Loucy (cell line): ENCODE data around the gene EFNA5.

Experiments used
- H2AFZ ChIP-seq: fragments of 200-600 bp; sonication (generic); 2 replicates; pipeline ENCODE4 v1.6.0; 2016; ENCODE audit warnings: antibody characterized with exemption, mild to moderate bottlenecking, low read length, moderate library complexity
- H3F3A ChIP-seq: fragments of 200-600 bp; 2 replicates; pipeline ENCODE4 v1.6.0; 2016; ENCODE audit warnings: antibody characterized with exemption, low read depth, mild to moderate bottlenecking
- H3K27me3 ChIP-seq: fragments of 200-600 bp; sonication (generic); 2 replicates; pipeline ENCODE4 v1.6.1; 2014; ENCODE audit warnings: low read length, mild to moderate bottlenecking; ENCODE audit not compliant: insufficient read depth, poor library complexity, severe bottlenecking
- H3K36me3 ChIP-seq: fragments of 200-600 bp; sonication (generic); 2 replicates; pipeline ENCODE4 v1.6.1; 2016; ENCODE audit warnings: low read length; ENCODE audit not compliant: insufficient read depth
- H3K4me1 ChIP-seq: fragments of 200-600 bp; sonication (generic); 2 replicates; pipeline ENCODE4 v1.5.1; 2014; ENCODE audit warnings: low read length, mild to moderate bottlenecking; ENCODE audit not compliant: insufficient read depth, poor library complexity, severe bottlenecking
- H3K4me2 ChIP-seq: fragments of 200-600 bp; sonication (generic); 2 replicates; pipeline ENCODE4 v1.6.0; 2014; ENCODE audit warnings: antibody characterized with exemption, low read length, low read depth, mild to moderate bottlenecking; ENCODE audit not compliant: poor library complexity, severe bottlenecking
- H3K4me3 ChIP-seq: fragments of 200-600 bp; sonication (generic); 2 replicates; pipeline ENCODE4 v1.5.1; 2014; ENCODE audit warnings: low read length, mild to moderate bottlenecking, mixed read lengths; ENCODE audit not compliant: poor library complexity, severe bottlenecking
- H3K79me2 ChIP-seq: fragments of 200-600 bp; sonication (generic); 2 replicates; pipeline ENCODE4 v1.6.1; 2014; ENCODE audit warnings: low read length; ENCODE audit not compliant: insufficient read depth
- H3K9ac ChIP-seq: fragments of 200-600 bp; sonication (generic); 2 replicates; pipeline ENCODE4 v1.6.0; 2014; ENCODE audit warnings: mild to moderate bottlenecking, low read depth, low read length, moderate library complexity; ENCODE audit not compliant: poor library complexity, severe bottlenecking
- H3K9me2 ChIP-seq: fragments of 200-600 bp; sonication (generic); replicated peaks from 2 replicates; pipeline ENCODE4 v1.6.1; 2016; ENCODE audit warnings: low read depth, low read length, mixed read lengths
- H3K9me3 ChIP-seq: fragments of 200-600 bp; sonication (generic); 2 replicates; pipeline ENCODE4 v1.6.1; 2014; ENCODE audit warnings: mild to moderate bottlenecking, antibody characterized with exemption, low read length, low read depth; ENCODE audit not compliant: insufficient read depth
- H4K20me1 ChIP-seq: fragments of 200-600 bp; sonication (generic); 2 replicates; pipeline ENCODE4 v1.6.0; 2014; ENCODE audit warnings: antibody characterized with exemption, low read length, mild to moderate bottlenecking; ENCODE audit not compliant: insufficient read depth, poor library complexity, severe bottlenecking
- CTCF ChIP-seq: fragments of 200-600 bp; sonication (generic); conservative IDR thresholded peaks from 2 replicates; pipeline ENCODE4 v1.5.1; 2014; ENCODE audit warnings: mild to moderate bottlenecking, antibody characterized with exemption, low read length
- EZH2phosphoT487 ChIP-seq: fragments of 200-600 bp; IDR thresholded peaks from 2 replicates; pipeline ENCODE4 v1.6.1; 2018; ENCODE audit warnings: antibody characterized with exemption, mild to moderate bottlenecking, moderate library complexity, borderline replicate concordance

Gene EFNA5

GRCh38 chr5:107670932-107671741, at the start of gene EFNA5:
TSS of gene EFNA5 (minus strand) at chr5:107670937.
- Histone ChIP-seq H3K36me3 (no peaks in the 10 kb centered on the region), H3K9me2 (no peaks in the 10 kb centered on the region), H2AFZ (no peak within 1 kb of the TSS), H3K9ac (no peak within 1 kb of the TSS), H3K27me3 (peaks cover 6% of the 10 kb centered on the region), H3K4me1 (peaks cover 7% of the 10 kb centered on the region), H3F3A (no peaks in the 10 kb centered on the region), H3K79me2 (no peaks in the 10 kb centered on the region), H4K20me1 (no peaks in the 10 kb centered on the region), H3K4me3 (peak within 1 kb of the TSS; percentile 38), H3K4me2 (peak within 1 kb of the TSS; percentile 57), H3K9me3 (no peaks in the 10 kb centered on the region)
- TF ChIP-seq CTCF (no peak), EZH2phosphoT487 (no peak)

GRCh38 chr5:107719034-107719606, 48.4 kb upstream of the EFNA5 start:
- TF ChIP-seq CTCF = no peak
- TF ChIP-seq EZH2phosphoT487 = no peak
- Histone ChIP-seq H3K9me3 (no peaks in the 10 kb centered on the region), H3K36me3 (no peaks in the 10 kb centered on the region), H4K20me1 (no peaks in the 10 kb centered on the region), H3K4me1 (no peaks in the 10 kb centered on the region), H2AFZ (no peak overlapping the region), H3K4me2 (no peak overlapping the region), H3K4me3 (no peak overlapping the region), H3K79me2 (no peaks in the 10 kb centered on the region), H3K9me2 (no peaks in the 10 kb centered on the region), H3K27me3 (no peaks in the 10 kb centered on the region), H3F3A (no peaks in the 10 kb centered on the region), H3K9ac (no peak overlapping the region)

GRCh38 chr5:107717816-107718215, 47.1 kb upstream of the EFNA5 start:
- Histone ChIP-seq H3K9me3 (no peaks in the 10 kb centered on the region), H3K4me2 (no peak overlapping the region), H4K20me1 (no peaks in the 10 kb centered on the region), H3K4me3 (no peak overlapping the region), H3K9ac (no peak overlapping the region), H3K79me2 (no peaks in the 10 kb centered on the region), H3K36me3 (no peaks in the 10 kb centered on the region), H3K4me1 (no peaks in the 10 kb centered on the region), H3F3A (no peaks in the 10 kb centered on the region), H2AFZ (no peak overlapping the region), H3K27me3 (no peaks in the 10 kb centered on the region), H3K9me2 (no peaks in the 10 kb centered on the region)
- TF ChIP-seq EZH2phosphoT487 = no peak
- no peak for TF ChIP-seq CTCF
